ENCODE data around the gene ITPRIPL2. TPM values are rescaled to one million over a fixed set of nuclear protein-coding genes. Genes with fewer than 3 reads are reported as not detected.

Gene ITPRIPL2
- polyA plus RNA-seq, 1 donor (not counting 4 experiments of a cell fraction or from before 2014, with no cell fraction given): 5.9 TPM

- no peak for DNase-seq (ENCODE audit: low read depth, low spot score)
- no peaks in the 10 kb centered on the region for H4K20me1 ChIP-seq (ENCODE audit: control insufficient read depth, extremely low read depth, insufficient read depth, low read length)
- H3K27me3 ChIP-seq (ENCODE audit: control insufficient read depth, extremely low read depth, insufficient read depth, low read length): no peaks in the 10 kb centered on the region
- no peaks in the 10 kb centered on the region for H3K9me1 ChIP-seq (ENCODE audit: control insufficient read depth, extremely low read depth, insufficient read depth, low read length)
- H3K36me3 ChIP-seq (ENCODE audit: control insufficient read depth in 2 of 2, extremely low read depth in 1 of 2, insufficient read depth in 2 of 2, low read length in 2 of 2): no peaks in the 10 kb centered on the region
- H3K9me3 ChIP-seq (ENCODE audit: control insufficient read depth, low read depth, low read length): no peaks in the 10 kb centered on the region
- TF ChIP-seq CTCF (optimal IDR thresholded peaks at IDR 0.05 in 1 of 3, IDR thresholded peaks at IDR 0.05 in 1 of 3, conservative IDR thresholded peaks at IDR 0.05 in 1 of 3; ENCODE audit: extremely low read depth in 1 of 3, insufficient read depth in 2 of 3, low read length in 3 of 3): no peak
- TF ChIP-seq EZH2 (IDR thresholded peaks at IDR 0.05; ENCODE audit: low read length): no peak
- FAIRE-seq: no peak
- dilution Hi-C loops (cut with MboI; ENCODE audit: extremely low pct_ligation_motif_present, low sequenced_read_pairs): no loop called here
- no peak overlapping the region for H3K4me3 ChIP-seq (ENCODE audit: control insufficient read depth in 2 of 3, extremely low read depth in 1 of 3, insufficient read depth in 2 of 3, low read depth in 1 of 3, low read length in 3 of 3)
- H3K4me2 ChIP-seq (ENCODE audit: control insufficient read depth, extremely low read depth, insufficient read depth, low read depth, low read length): peak overlapping the region; percentile 35
- no peak overlapping the region for H2AFZ ChIP-seq (ENCODE audit: control insufficient read depth, low read length)
- no peak overlapping the region for H3K9ac ChIP-seq (ENCODE audit: control insufficient read depth, extremely low read depth, insufficient read depth, low read length)
- no peaks in the 10 kb centered on the region for H3K79me2 ChIP-seq (ENCODE audit: control insufficient read depth, insufficient read depth, low read length)
- H3K27ac ChIP-seq (ENCODE audit: control insufficient read depth, insufficient read depth, low read length): no peak overlapping the region
- H3K4me1 ChIP-seq (ENCODE audit: control insufficient read depth, extremely low read depth, insufficient read depth, low read length): peaks cover 17% of the 10 kb centered on the region
These were observed 16.6 kb downstream of the ITPRIPL2 start for GRCh38 chr16:19130385-19130784.

- Histone ChIP-seq H3K9me1 (ENCODE audit: control insufficient read depth, extremely low read depth, insufficient read depth, low read length) (no peaks in the 10 kb centered on the region), H2AFZ (ENCODE audit: control insufficient read depth, low read length) (peak overlapping the region; percentile 64), H3K4me3 (ENCODE audit: control insufficient read depth in 2 of 3, extremely low read depth in 1 of 3, insufficient read depth in 2 of 3, low read depth in 1 of 3, low read length in 3 of 3) (no peak overlapping the region), H3K36me3 (ENCODE audit: control insufficient read depth in 2 of 2, extremely low read depth in 1 of 2, insufficient read depth in 2 of 2, low read length in 2 of 2) (no peaks in the 10 kb centered on the region), H3K27ac (ENCODE audit: control insufficient read depth, insufficient read depth, low read length) (peak overlapping the region; percentile 44), H3K79me2 (ENCODE audit: control insufficient read depth, insufficient read depth, low read length) (no peaks in the 10 kb centered on the region), H3K4me2 (ENCODE audit: control insufficient read depth, extremely low read depth, insufficient read depth, low read depth, low read length) (peak overlapping the region; percentile 35), H4K20me1 (ENCODE audit: control insufficient read depth, extremely low read depth, insufficient read depth, low read length) (no peaks in the 10 kb centered on the region), H3K9ac (ENCODE audit: control insufficient read depth, extremely low read depth, insufficient read depth, low read length) (no peak overlapping the region), H3K4me1 (ENCODE audit: control insufficient read depth, extremely low read depth, insufficient read depth, low read length) (peaks cover 24% of the 10 kb centered on the region), H3K9me3 (ENCODE audit: control insufficient read depth, low read depth, low read length) (no peaks in the 10 kb centered on the region), H3K27me3 (ENCODE audit: control insufficient read depth, extremely low read depth, insufficient read depth, low read length) (no peaks in the 10 kb centered on the region)
- dilution Hi-C loops (cut with MboI; ENCODE audit: extremely low pct_ligation_motif_present, low sequenced_read_pairs): no loop called here
- DNase-seq (ENCODE audit: low read depth, low spot score): no peak
- no peak for TF ChIP-seq EZH2 (IDR thresholded peaks at IDR 0.05; ENCODE audit: low read length)
- no peak for TF ChIP-seq CTCF (optimal IDR thresholded peaks at IDR 0.05 in 1 of 3, IDR thresholded peaks at IDR 0.05 in 1 of 3, conservative IDR thresholded peaks at IDR 0.05 in 1 of 3; ENCODE audit: extremely low read depth in 1 of 3, insufficient read depth in 2 of 3, low read length in 3 of 3)
- FAIRE-seq: peak; percentile 26
These were observed 17.4 kb downstream of the ITPRIPL2 start for GRCh38 chr16:19130852-19131824.
